HEK293T (cell line): ENCODE measurements around the gene CMPK1.
A peak's percentile ranks its signal among the peaks of the same experiment; 100 is the strongest.
"Not testable (repeated sequence)": the region's sequence is repeated elsewhere in the genome, so short reads cannot be mapped to it uniquely, and the experiment has no call there.

ENCODE experiments used
- CTCF ChIA-PET: fragments of 350-600 bp; formaldehyde crosslinking; extraction: SDS; loops from one replicate; lab custom pipeline; 2021; ENCODE audit warnings: antibody characterized with exemption, inconsistent platforms; lab: Yijun Ruan, JAX
- POLR2A ChIA-PET: fragments of 350-600 bp; formaldehyde crosslinking; extraction: SDS; loops from one replicate; lab custom pipeline; 2020; ENCODE audit warnings: antibody characterized with exemption, inconsistent platforms; lab: Yijun Ruan, JAX
- DNase-seq: peaks from one replicate; pipeline ENCODE4 v3.0.0; 2012; ENCODE audit warnings: mixed read lengths; ENCODE audit errors: extremely low spot score
- ARNT ChIP-seq: fragments of 450-650 bp; IDR thresholded peaks from 2 replicates; pipeline ENCODE4 v1.6.1; 2017; ENCODE audit warnings: mild to moderate bottlenecking
- BHLHE40 ChIP-seq: fragments of 450-650 bp; IDR thresholded peaks from 2 replicates; pipeline ENCODE4 v1.6.1; 2016; ENCODE audit warnings: mild to moderate bottlenecking, moderate library complexity, borderline replicate concordance
- CTBP1 ChIP-seq: fragments of 450-650 bp; IDR thresholded peaks from 2 replicates; pipeline ENCODE4 v1.6.1; 2016; ENCODE audit warnings: borderline replicate concordance
- ELF4 ChIP-seq: fragments of 450-650 bp; IDR thresholded peaks from 2 replicates; pipeline ENCODE4 v1.6.1; 2017; ENCODE audit warnings: antibody characterized with exemption
- FOXA1 ChIP-seq: fragments of 450-650 bp; IDR thresholded peaks from 2 replicates; pipeline ENCODE4 v1.6.1; 2016; ENCODE audit warnings: mild to moderate bottlenecking
- FOXK2 ChIP-seq: fragments of 450-650 bp; IDR thresholded peaks from 2 replicates; pipeline ENCODE4 v1.6.1; 2016; ENCODE audit warnings: mild to moderate bottlenecking
- FOXM1 ChIP-seq: fragments of 450-650 bp; IDR thresholded peaks from 2 replicates; pipeline ENCODE4 v1.6.1; 2017; ENCODE audit warnings: mild to moderate bottlenecking, borderline replicate concordance
- HDGF ChIP-seq: fragments of 450-650 bp; IDR thresholded peaks from 2 replicates; pipeline ENCODE4 v1.6.1; 2017; ENCODE audit warnings: antibody characterized with exemption, borderline replicate concordance
- L3MBTL2 ChIP-seq: fragments of 450-650 bp; conservative IDR thresholded peaks from 2 replicates; pipeline ENCODE4 v1.6.1; 2016; ENCODE audit warnings: mild to moderate bottlenecking
- LEF1 ChIP-seq: fragments of 450-650 bp; IDR thresholded peaks from 2 replicates; pipeline ENCODE4 v1.6.1; 2017; ENCODE audit warnings: mild to moderate bottlenecking, borderline replicate concordance
- NFRKB ChIP-seq: fragments of 450-650 bp; IDR thresholded peaks from 2 replicates; pipeline ENCODE4 v1.6.1; 2016; ENCODE audit warnings: mild to moderate bottlenecking, moderate library complexity
- SP1 ChIP-seq: fragments of 450-650 bp; IDR thresholded peaks from 2 replicates; pipeline ENCODE4 v1.6.1; 2017
- SUZ12 ChIP-seq: fragments of 450-650 bp; IDR thresholded peaks from 2 replicates; pipeline ENCODE4 v1.6.1; 2016; ENCODE audit warnings: mild to moderate bottlenecking
- TARDBP ChIP-seq: fragments of 450-650 bp; IDR thresholded peaks from 2 replicates; pipeline ENCODE4 v1.6.1; 2016
- ZNF384 ChIP-seq: fragments of 450-650 bp; IDR thresholded peaks from 2 replicates; pipeline ENCODE4 v1.6.1; 2016
- TF ChIP-seq, protein P1 (sequence below): fragments of 450-650 bp; IDR thresholded peaks from 2 replicates; pipeline ENCODE4 v1.6.1; 2016

Gene CMPK1

GRCh38 chr1:47313915-47314664, 19.5 kb upstream of the CMPK1 start, which contains the start of gene STIL:
Gene STIL (minus strand): TSS chr1:47314147. CDS start chr1:47310319, 3,828 bp downstream.
- ChIA-PET CTCF (interaction anchor here (0.8 to 1.2 kb wide), 6 partner anchors 10 to 136 kb away, joined by 3 to 5 read pairs (median 4); no protein-coding TSS in a partner anchor), POLR2A (interaction anchor here (0.6 to 4.6 kb wide), 31 partner anchors 8 to 412 kb away, joined by 3 to 88 read pairs (median 4); partner anchors contain the start of genes CMPK1 and PDZK1IP1)
- TF ChIP-seq SUZ12 (no peak), FOXM1 (peak; percentile 74), FOXK2 (no peak), ZNF384 (no peak), ELF4 (peak; percentile 87), CTBP1 (peak; percentile 48; the same call in 1 of the 2 replicates), HDGF (no peak)
- TF ChIP-seq, protein P1, sequence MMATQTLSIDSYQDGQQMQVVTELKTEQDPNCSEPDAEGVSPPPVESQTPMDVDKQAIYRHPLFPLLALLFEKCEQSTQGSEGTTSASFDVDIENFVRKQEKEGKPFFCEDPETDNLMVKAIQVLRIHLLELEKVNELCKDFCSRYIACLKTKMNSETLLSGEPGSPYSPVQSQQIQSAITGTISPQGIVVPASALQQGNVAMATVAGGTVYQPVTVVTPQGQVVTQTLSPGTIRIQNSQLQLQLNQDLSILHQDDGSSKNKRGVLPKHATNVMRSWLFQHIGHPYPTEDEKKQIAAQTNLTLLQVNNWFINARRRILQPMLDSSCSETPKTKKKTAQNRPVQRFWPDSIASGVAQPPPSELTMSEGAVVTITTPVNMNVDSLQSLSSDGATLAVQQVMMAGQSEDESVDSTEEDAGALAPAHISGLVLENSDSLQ: peak; percentile 98
- peak; percentile 95 for DNase-seq

GRCh38 chr1:47317841-47318240, 15.7 kb upstream of the CMPK1 start:
- TF ChIP-seq ELF4: no peak
- no peak for TF ChIP-seq HDGF
- CTCF ChIA-PET: interaction anchor here (1.1 kb wide), 1 partner anchor 21 kb away, joined by 4 read pairs; no protein-coding TSS in a partner anchor
- POLR2A ChIA-PET: interaction anchor here (0.7 to 3.2 kb wide), 4 partner anchors 16 to 139 kb away, joined by 3 to 20 read pairs (median 4); partner anchors contain the start of gene CMPK1
- no peak for DNase-seq

DNA sequence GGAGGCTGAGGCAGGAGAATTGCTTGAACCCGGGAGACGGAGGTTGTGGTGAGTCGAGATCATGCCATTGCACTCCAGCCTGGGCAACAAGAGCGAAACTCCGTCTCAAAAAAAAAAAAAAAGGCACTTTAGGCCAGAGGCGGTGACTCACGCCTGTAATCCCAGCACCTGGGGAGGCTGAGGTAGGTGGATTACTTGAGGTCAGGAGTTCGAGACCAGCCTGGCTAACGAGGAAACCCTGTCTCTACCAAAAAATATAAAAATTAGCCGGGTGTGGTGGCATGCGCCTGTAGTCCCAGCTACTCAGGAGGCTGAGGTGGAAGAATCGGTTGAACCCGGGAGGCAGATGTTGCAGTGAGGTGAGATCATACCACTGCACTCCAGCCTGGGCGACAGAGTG, 13.6 kb upstream of the CMPK1 start:
- POLR2A ChIA-PET: interaction anchor here (3.2 kb wide), 1 partner anchor 14 kb away, joined by 20 read pairs; the partner anchor contains the start of gene CMPK1
- DNase-seq, CTCF ChIA-PET: not testable (repeated sequence)

- CTCF ChIA-PET: interaction anchor here (0.6 to 1.5 kb wide), 4 partner anchors 10 to 191 kb away, joined by 3 to 6 read pairs (median 4); partner anchors contain the start of genes CMPK1 and STIL
- no peak for DNase-seq
- no peak for TF ChIP-seq FOXM1
- no peak for TF ChIP-seq ZNF384
- TF ChIP-seq ARNT: no peak
- TF ChIP-seq SUZ12: no peak
- no peak for TF ChIP-seq NFRKB
- no peak for TF ChIP-seq L3MBTL2
- TF ChIP-seq, protein P1: no peak
- no peak for TF ChIP-seq FOXA1
- no peak for TF ChIP-seq LEF1
- TF ChIP-seq ELF4: no peak
- no peak for TF ChIP-seq HDGF
- TF ChIP-seq SP1: no peak
- no peak for TF ChIP-seq FOXK2
- TF ChIP-seq BHLHE40: no peak
- TF ChIP-seq TARDBP: no peak
- POLR2A ChIA-PET: interaction anchor here (0.7 to 4.6 kb wide), 3 partner anchors 9 to 12 kb away, joined by 3 to 52 read pairs (median 51); partner anchors contain the start of genes CMPK1 and STIL
Measured at GRCh38 chr1:47323599-47324031, 10.0 kb upstream of the CMPK1 start.

- CTCF ChIA-PET: interaction anchor here (1.0 to 1.5 kb wide), 2 partner anchors 9 to 14 kb away, joined by 3 to 6 read pairs; partner anchors contain the start of gene CMPK1
- POLR2A ChIA-PET: interaction anchor here (2.5 to 4.6 kb wide), 2 partner anchors 9 to 10 kb away, joined by 51 to 52 read pairs; partner anchors contain the start of genes CMPK1 and STIL
- TF ChIP-seq FOXA1 (no peak), HDGF (no peak), FOXK2 (no peak), FOXM1 (no peak), BHLHE40 (no peak), L3MBTL2 (no peak), LEF1 (no peak), CTBP1 (no peak), SUZ12 (no peak), SP1 (no peak), TARDBP (no peak), ELF4 (no peak), NFRKB (no peak), ZNF384 (no peak)
- TF ChIP-seq, protein P1: no peak
- DNase-seq: no peak
Measured at GRCh38 chr1:47324682-47325081, 8.9 kb upstream of the CMPK1 start.

- TF ChIP-seq FOXM1: no peak
- no peak for TF ChIP-seq LEF1
- POLR2A ChIA-PET: interaction anchor here (4.6 kb wide), 1 partner anchor 11 kb away, joined by 52 read pairs; the partner anchor contains the start of gene STIL
- DNase-seq: no peak
- CTCF ChIA-PET: interaction anchor here (1.0 kb wide), 1 partner anchor 62 kb away, joined by 3 read pairs; no protein-coding TSS in a partner anchor
Measured at GRCh38 chr1:47325528-47325927, 8.1 kb upstream of the CMPK1 start.
